ENCODE results near the gene ZNF526.
A peak's percentile ranks its signal among the peaks of the same experiment; 100 is the strongest.

- TF ChIP-seq POLR2A (IDR thresholded peaks at IDR 0.05) (peak in 1 of 2 donors; percentile 29), CTCF (IDR thresholded peaks at IDR 0.05) (no peak), POLR2AphosphoS5 (IDR thresholded peaks at IDR 0.05) (peak; percentile 45 to 76 (median 70))
Measured at GRCh38 chr19:42254089-42254849, 34.2 kb downstream of the ZNF526 start.
